GM12878 (cell line): ENCODE results near the gene CELF2. TPM values are rescaled to one million over a fixed set of nuclear protein-coding genes. Genes with fewer than 3 reads are reported as not detected.

Experiments used
- BACH1 ChIP-seq: fragments of 450-650 bp; IDR thresholded peaks from 2 replicates; pipeline ENCODE4 v1.6.1; 2017; ENCODE audit warnings: mild to moderate bottlenecking, borderline replicate concordance
- BCL3 ChIP-seq: IDR thresholded peaks from 2 replicates; pipeline ENCODE4 v1.6.1; 2011; ENCODE audit warnings: borderline replicate concordance, low read depth, mild to moderate bottlenecking, moderate library complexity, low read length; ENCODE audit not compliant: insufficient read depth, poor library complexity, severe bottlenecking
- BCLAF1 ChIP-seq: fragments of 450-650 bp; IDR thresholded peaks from 2 replicates; pipeline ENCODE4 v1.6.1; 2017; ENCODE audit warnings: antibody characterized with exemption, mild to moderate bottlenecking, moderate library complexity
- GATAD2B ChIP-seq: fragments of 450-650 bp; conservative IDR thresholded peaks from 2 replicates; pipeline ENCODE4 v1.6.1; 2017; ENCODE audit warnings: low read depth, mild to moderate bottlenecking, moderate library complexity
- IKZF2 ChIP-seq, 2 experiments: fragments of 450-650 bp; IDR thresholded peaks; 2 replicates each; pipeline ENCODE4 v1.6.1; 2017; ENCODE audit warnings: mild to moderate bottlenecking in 2 of 2, moderate library complexity in 2 of 2
- JUND ChIP-seq: IDR thresholded peaks from 2 replicates; pipeline ENCODE4 v1.6.1; 2012; ENCODE audit warnings: low read depth, mild to moderate bottlenecking, low read length, improper control_type of control experiment, moderate library complexity
- KLF5 ChIP-seq: fragments of 450-650 bp; IDR thresholded peaks from 2 replicates; pipeline ENCODE4 v1.6.1; 2014; ENCODE audit warnings: mild to moderate bottlenecking; ENCODE audit not compliant: partially characterized antibody
- LARP7 ChIP-seq: fragments of 450-650 bp; IDR thresholded peaks from 2 replicates; pipeline ENCODE4 v1.6.1; 2017; ENCODE audit warnings: mild to moderate bottlenecking
- SKIL ChIP-seq: fragments of 450-650 bp; IDR thresholded peaks from 2 replicates; pipeline ENCODE4 v1.6.1; 2017; ENCODE audit warnings: mild to moderate bottlenecking, low read depth, inconsistent platforms; ENCODE audit not compliant: poor library complexity, severe bottlenecking
- ZBTB40 ChIP-seq: fragments of 450-650 bp; IDR thresholded peaks from 2 replicates; pipeline ENCODE4 v1.6.1; 2016; ENCODE audit warnings: mild to moderate bottlenecking, moderate library complexity, borderline replicate concordance
- ZNF217 ChIP-seq: fragments of 450-650 bp; IDR thresholded peaks from 2 replicates; pipeline ENCODE4 v1.6.1; 2017; ENCODE audit warnings: antibody characterized with exemption, mild to moderate bottlenecking
- ZNF687 ChIP-seq: fragments of 450-650 bp; IDR thresholded peaks from 2 replicates; pipeline ENCODE4 v1.6.1; 2017; ENCODE audit warnings: mild to moderate bottlenecking, moderate library complexity
- polyA plus RNA-seq, 11 experiments: library from polyadenylated mRNA; depleted of rRNA in 4 of 11; unstranded in 6 of 11; stranded (reverse) in 5 of 11; fragments of >200 nt; fragmentation: Nextera tagmentation in 4 of 11; fragmentation: Illumina TruSeq in 1 of 11; extraction: Ambion mirVana in 4 of 11; extraction: Trizol in 1 of 11; gene quantifications; 1 replicate in 1 of 11; 2 replicates in 10 of 11; pipeline versions ENCODE4 v1.2.1 to v1.2.3, GENCODE V29; 2011 to 2016; ENCODE audit warnings: inconsistent platforms in 2 of 11, missing spikeins in 2 of 11, low read depth in 1 of 11
- total RNA-seq, 4 experiments: library from RNA; depleted of rRNA in 3 of 4; stranded (reverse); fragments of >200 nt in 3 of 4; fragmentation: Illumina TruSeq in 1 of 4; extraction: Trizol in 1 of 4; gene quantifications; 2 replicates each; pipeline versions ENCODE4 v1.2.1 to v1.2.3, GENCODE V29; 2013 to 2021

Gene CELF2
- total and polyA plus RNA-seq, 10 of the 15 experiments (the other 5 are each of a cell fraction or from before 2014, with no cell fraction given): 20.8 to 129 (median 86.3) TPM

GRCh38 chr10:11164803-11165590 is 147.3 kb downstream of the CELF2 start (continued):
- TF ChIP-seq ZBTB40: no peak
- peak; percentile 57; the same call in 1 of the 2 replicates for TF ChIP-seq GATAD2B
- TF ChIP-seq BCL3: no peak
- peak; percentile 16; the same call in 1 of the 2 replicates for TF ChIP-seq LARP7
- TF ChIP-seq ZNF687: 0 out of 2 replicates have a peak, but pooled peaks have one; percentile 10
- no peak for TF ChIP-seq KLF5
- TF ChIP-seq SKIL: no peak
- TF ChIP-seq BACH1: peak; percentile 57; the same call in 1 of the 2 replicates
- TF ChIP-seq JUND: no peak
- peak; percentile 60 to 61; a peak in 1 of 4 replicates for TF ChIP-seq IKZF2 (IDR thresholded peaks at IDR 0.05)
- no peak for TF ChIP-seq BCLAF1
- no peak for TF ChIP-seq ZNF217
